OCI-M1 (cell line): ENCODE data around the gene SHPK.

ENCODE experiments used
- DNase-seq: peaks from one replicate; lab custom pipeline; 2025; lab: John Stamatoyannopoulos, UW

SHPK gene

GRCh38 chr17:3660311-3660891 is 24.4 kb upstream of the SHPK start:
- no peak for DNase-seq

GRCh38 chr17:3659541-3660111 is 23.6 kb upstream of the SHPK start:
- no peak for DNase-seq

- no peak for DNase-seq
These were observed 22.9 kb upstream of the SHPK start for GRCh38 chr17:3658784-3659449.

GRCh38 chr17:3657874-3658783 is 22.1 kb upstream of the SHPK start:
- DNase-seq, result no peak

GRCh38 chr17:3657588-3657869 is 21.5 kb upstream of the SHPK start:
- no peak for DNase-seq

GRCh38 chr17:3656755-3657587 is 20.9 kb upstream of the SHPK start:
- DNase-seq, result no peak

GRCh38 chr17:3656353-3656752 is 20.3 kb upstream of the SHPK start:
- no peak for DNase-seq

GRCh38 chr17:3655766-3656165 is 19.7 kb upstream of the SHPK start:
- no peak for DNase-seq

- peak; percentile 55 for DNase-seq
These were observed 11.9 kb upstream of the SHPK start for GRCh38 chr17:3647769-3648555.

- no peak for DNase-seq
These were observed 11.2 kb upstream of the SHPK start for GRCh38 chr17:3647251-3647650.

- DNase-seq, result no peak
These were observed 9.3 kb upstream of the SHPK start for GRCh38 chr17:3645310-3645709.

GRCh38 chr17:3643889-3644349 is 7.9 kb upstream of the SHPK start:
- DNase-seq, result no peak

GRCh38 chr17:3641717-3642486 is 5.9 kb upstream of the SHPK start:
- DNase-seq, result peak; percentile 36

- no peak for DNase-seq
These were observed 5.0 kb upstream of the SHPK start for GRCh38 chr17:3641014-3641413.

GRCh38 chr17:3639981-3640596 is 4.0 kb upstream of the SHPK start:
- DNase-seq, result peak; percentile 98

GRCh38 chr17:3636908-3637373 is 891 bp upstream of the SHPK start:
- peak; percentile 41 for DNase-seq

- DNase-seq, result peak; percentile 46
These were observed 436 bp downstream of the SHPK start for GRCh38 chr17:3635474-3636153.

- no peak for DNase-seq
These were observed 3.8 kb downstream of the SHPK start for GRCh38 chr17:3632287-3632686.

- DNase-seq, result no peak
These were observed 5.3 kb downstream of the SHPK start for GRCh38 chr17:3630781-3631180.
